ENCODE data around the gene SPPL2C. TPM values are rescaled to one million over a fixed set of nuclear protein-coding genes. Genes with fewer than 3 reads are reported as not detected.

The SPPL2C gene
- total and polyA plus RNA-seq, 2 of the 13 experiments (the other 11 are each of a cell fraction or from before 2014, with no cell fraction given) = not detected

GRCh38 chr17:45857977-45858708 is 13.5 kb downstream of the SPPL2C start (continued):
- TF ChIP-seq, protein P1, sequence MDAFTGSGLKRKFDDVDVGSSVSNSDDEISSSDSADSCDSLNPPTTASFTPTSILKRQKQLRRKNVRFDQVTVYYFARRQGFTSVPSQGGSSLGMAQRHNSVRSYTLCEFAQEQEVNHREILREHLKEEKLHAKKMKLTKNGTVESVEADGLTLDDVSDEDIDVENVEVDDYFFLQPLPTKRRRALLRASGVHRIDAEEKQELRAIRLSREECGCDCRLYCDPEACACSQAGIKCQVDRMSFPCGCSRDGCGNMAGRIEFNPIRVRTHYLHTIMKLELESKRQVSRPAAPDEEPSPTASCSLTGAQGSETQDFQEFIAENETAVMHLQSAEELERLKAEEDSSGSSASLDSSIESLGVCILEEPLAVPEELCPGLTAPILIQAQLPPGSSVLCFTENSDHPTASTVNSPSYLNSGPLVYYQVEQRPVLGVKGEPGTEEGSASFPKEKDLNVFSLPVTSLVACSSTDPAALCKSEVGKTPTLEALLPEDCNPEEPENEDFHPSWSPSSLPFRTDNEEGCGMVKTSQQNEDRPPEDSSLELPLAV (CRISPR knock-in tag; conservative IDR thresholded peaks at IDR 0.05; ENCODE audit: low read depth) = no peak
- TF ChIP-seq, protein P2, sequence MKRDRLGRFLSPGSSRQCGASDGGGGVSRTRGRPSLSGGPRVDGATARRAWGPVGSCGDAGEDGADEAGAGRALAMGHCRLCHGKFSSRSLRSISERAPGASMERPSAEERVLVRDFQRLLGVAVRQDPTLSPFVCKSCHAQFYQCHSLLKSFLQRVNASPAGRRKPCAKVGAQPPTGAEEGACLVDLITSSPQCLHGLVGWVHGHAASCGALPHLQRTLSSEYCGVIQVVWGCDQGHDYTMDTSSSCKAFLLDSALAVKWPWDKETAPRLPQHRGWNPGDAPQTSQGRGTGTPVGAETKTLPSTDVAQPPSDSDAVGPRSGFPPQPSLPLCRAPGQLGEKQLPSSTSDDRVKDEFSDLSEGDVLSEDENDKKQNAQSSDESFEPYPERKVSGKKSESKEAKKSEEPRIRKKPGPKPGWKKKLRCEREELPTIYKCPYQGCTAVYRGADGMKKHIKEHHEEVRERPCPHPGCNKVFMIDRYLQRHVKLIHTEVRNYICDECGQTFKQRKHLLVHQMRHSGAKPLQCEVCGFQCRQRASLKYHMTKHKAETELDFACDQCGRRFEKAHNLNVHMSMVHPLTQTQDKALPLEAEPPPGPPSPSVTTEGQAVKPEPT (CRISPR knock-in tag; IDR thresholded peaks at IDR 0.05; ENCODE audit: low read depth) = peak; percentile 89; the same call in 1 of the 2 replicates
- TF ChIP-seq IRF1 (CRISPR knock-in tag; IDR thresholded peaks at IDR 0.05; ENCODE audit: low read depth) (no peak), ZNF143 (CRISPR knock-in tag; IDR thresholded peaks at IDR 0.05) (no peak)
- TF ChIP-seq, protein P3, sequence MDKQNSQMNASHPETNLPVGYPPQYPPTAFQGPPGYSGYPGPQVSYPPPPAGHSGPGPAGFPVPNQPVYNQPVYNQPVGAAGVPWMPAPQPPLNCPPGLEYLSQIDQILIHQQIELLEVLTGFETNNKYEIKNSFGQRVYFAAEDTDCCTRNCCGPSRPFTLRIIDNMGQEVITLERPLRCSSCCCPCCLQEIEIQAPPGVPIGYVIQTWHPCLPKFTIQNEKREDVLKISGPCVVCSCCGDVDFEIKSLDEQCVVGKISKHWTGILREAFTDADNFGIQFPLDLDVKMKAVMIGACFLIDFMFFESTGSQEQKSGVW (CRISPR knock-in tag; IDR thresholded peaks at IDR 0.05; ENCODE audit: borderline replicate concordance) = no peak

DNA sequence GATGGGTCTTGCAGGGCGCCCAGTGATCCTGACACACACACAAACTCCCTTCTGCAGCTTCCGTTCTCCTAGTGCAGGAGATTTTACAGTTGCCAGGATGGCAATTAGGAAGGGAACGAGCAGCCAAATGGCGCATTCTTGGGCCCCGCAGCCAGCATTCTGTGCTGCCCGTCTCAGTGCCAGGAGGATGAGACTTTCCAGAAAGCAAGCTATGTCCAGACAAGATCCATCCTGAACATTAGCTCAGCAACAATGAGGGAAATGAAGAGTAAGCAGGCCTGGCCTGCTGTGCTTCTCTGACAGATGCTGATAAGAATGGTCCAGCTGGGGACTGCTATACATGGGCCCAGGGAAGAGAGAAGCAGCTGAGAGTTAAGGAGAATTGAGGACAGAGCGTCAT is 16.5 kb downstream of the SPPL2C start:
- peaks cover 4% of the 10 kb centered on the region; the same call in 1 of the 2 replicates for H4K20me1 ChIP-seq (ENCODE audit: insufficient read depth, low read length)
- no peak overlapping the region for H3K9ac ChIP-seq (ENCODE audit: insufficient read depth, low read depth, low read length)
- no peak for FAIRE-seq
- ChIA-PET POLR2A (no interaction called here), CTCF (ENCODE audit: low intra/inter-chr PET ratio, low total read pairs) (no interaction called here)
- intact Hi-C loops (cut with micrococcal nuclease; ENCODE audit: unreplicated experiment) = no loop called here
- no peaks in the 10 kb centered on the region for H3K9me3 ChIP-seq (ENCODE audit: low read length)
- no peaks in the 10 kb centered on the region for H3K4me1 ChIP-seq (ENCODE audit: insufficient read depth, low read length)
- in situ Hi-C loops (cut with HindIII; ENCODE audit: extremely low pct_ligation_motif_present, low pct_unique_long_range_greater_than_20kb) = no loop called here
- no peak overlapping the region for H3K4me3 ChIP-seq (replicated peaks in 1 of 3; ENCODE audit: insufficient read depth in 1 of 3, low read depth in 2 of 3, low read length in 3 of 3)
- no peak for ATAC-seq
- 13% methylated on average over 7 of the region's 7 CpGs for WGBS (ENCODE audit: low lambda C conversion rate)
- no peak overlapping the region for H3K4me2 ChIP-seq (ENCODE audit: low read depth, low read length)
- DNase-seq (ENCODE audit: low spot score) = no peak
- no peak overlapping the region for H2AFZ ChIP-seq (ENCODE audit: low read length)
- BruUV-seq (replicated peaks) = no TSS peak
- no peak overlapping the region for H3K27ac ChIP-seq (ENCODE audit: extremely low read length, insufficient read depth, low read length)
- peaks cover 7 to 39% of the 10 kb centered on the region in 2 experiments; a peak in 4 of 5 replicates for H3K27me3 ChIP-seq (ENCODE audit: control insufficient read depth in 1 of 2, insufficient read depth in 2 of 2, low read length in 2 of 2)
- H3K79me2 ChIP-seq (ENCODE audit: insufficient read depth, low read length) = no peaks in the 10 kb centered on the region
- no peaks in the 10 kb centered on the region for H3K36me3 ChIP-seq (replicated peaks in 1 of 2; ENCODE audit: control insufficient read depth in 1 of 2, insufficient read depth in 2 of 2, low read length in 2 of 2)
- TF ChIP-seq ZNF263 (CRISPR knock-in tag; IDR thresholded peaks at IDR 0.05) = no peak
- TF ChIP-seq MYNN (CRISPR knock-in tag; IDR thresholded peaks at IDR 0.05; ENCODE audit: low read depth) = no peak
- no peak for TF ChIP-seq ZNF572 (CRISPR knock-in tag; IDR thresholded peaks at IDR 0.05)
- no peak for TF ChIP-seq RAD21 (CRISPR knock-in tag; IDR thresholded peaks at IDR 0.05)
- no peak for TF ChIP-seq SNAI1 (CRISPR knock-in tag; IDR thresholded peaks at IDR 0.05; ENCODE audit: borderline replicate concordance)
- TF ChIP-seq ZNF672 (CRISPR knock-in tag; IDR thresholded peaks at IDR 0.05) = no peak
- TF ChIP-seq ZNF775 (CRISPR knock-in tag; IDR thresholded peaks at IDR 0.05; ENCODE audit: borderline replicate concordance) = no peak
- no peak for TF ChIP-seq MTA1 (CRISPR knock-in tag; IDR thresholded peaks at IDR 0.05; ENCODE audit: borderline replicate concordance)
- TF ChIP-seq FOXM1 (CRISPR knock-in tag; IDR thresholded peaks at IDR 0.05) = no peak
- no peak for TF ChIP-seq RNF219 (CRISPR knock-in tag; IDR thresholded peaks at IDR 0.05)
- TF ChIP-seq BCL6 (CRISPR knock-in tag; IDR thresholded peaks at IDR 0.05) = no peak

All from HepG2 (cell line).